ENCODE data around the gene ARPC2.

Gene ARPC2

GRCh38 chr2:218180467-218181114, 36.4 kb upstream of the ARPC2 start:
- H3K27ac ChIP-seq, result no peak overlapping the region
- TF ChIP-seq CTCF (conservative IDR thresholded peaks at IDR 0.05) (no peak), ZFX (IDR thresholded peaks at IDR 0.05) (no peak)

GRCh38 chr2:218184331-218184730, 32.7 kb upstream of the ARPC2 start:
- H3K27ac ChIP-seq, result no peak overlapping the region
- TF ChIP-seq ZFX (IDR thresholded peaks at IDR 0.05) (no peak), CTCF (conservative IDR thresholded peaks at IDR 0.05) (no peak)

- TF ChIP-seq CTCF (conservative IDR thresholded peaks at IDR 0.05) (peak; percentile 84), ZFX (IDR thresholded peaks at IDR 0.05) (no peak)
- H3K27ac ChIP-seq, result no peak overlapping the region
These were observed 30.6 kb upstream of the ARPC2 start for GRCh38 chr2:218186355-218186766.

- no peak overlapping the region for H3K27ac ChIP-seq
These were observed 30.1 kb upstream of the ARPC2 start for GRCh38 chr2:218186876-218187275.

GRCh38 chr2:218187296-218188015, 29.5 kb upstream of the ARPC2 start:
- H3K27ac ChIP-seq, result no peak overlapping the region
- TF ChIP-seq ZFX (IDR thresholded peaks at IDR 0.05) (no peak), CTCF (conservative IDR thresholded peaks at IDR 0.05) (no peak)

More at GRCh38 chr2:218186876-218187275, 30.1 kb upstream of the ARPC2 start:
- TF ChIP-seq CTCF (conservative IDR thresholded peaks at IDR 0.05), result no peak
- TF ChIP-seq ZFX (IDR thresholded peaks at IDR 0.05), result no peak

GRCh38 chr2:218188528-218188927, 28.5 kb upstream of the ARPC2 start:
- no peak overlapping the region for H3K27ac ChIP-seq
- no peak for TF ChIP-seq ZFX (IDR thresholded peaks at IDR 0.05)
- TF ChIP-seq CTCF (conservative IDR thresholded peaks at IDR 0.05), result no peak

GRCh38 chr2:218192902-218193430, 24.0 kb upstream of the ARPC2 start:
- no peak overlapping the region for H3K27ac ChIP-seq
- TF ChIP-seq ZFX (IDR thresholded peaks at IDR 0.05) (no peak), CTCF (conservative IDR thresholded peaks at IDR 0.05) (no peak)
